ENCODE results near the gene C19orf33.
"Not testable (repeated sequence)": the region's sequence is repeated elsewhere in the genome, so short reads cannot be mapped to it uniquely, and the experiment has no call there.

C19orf33 gene

DNA sequence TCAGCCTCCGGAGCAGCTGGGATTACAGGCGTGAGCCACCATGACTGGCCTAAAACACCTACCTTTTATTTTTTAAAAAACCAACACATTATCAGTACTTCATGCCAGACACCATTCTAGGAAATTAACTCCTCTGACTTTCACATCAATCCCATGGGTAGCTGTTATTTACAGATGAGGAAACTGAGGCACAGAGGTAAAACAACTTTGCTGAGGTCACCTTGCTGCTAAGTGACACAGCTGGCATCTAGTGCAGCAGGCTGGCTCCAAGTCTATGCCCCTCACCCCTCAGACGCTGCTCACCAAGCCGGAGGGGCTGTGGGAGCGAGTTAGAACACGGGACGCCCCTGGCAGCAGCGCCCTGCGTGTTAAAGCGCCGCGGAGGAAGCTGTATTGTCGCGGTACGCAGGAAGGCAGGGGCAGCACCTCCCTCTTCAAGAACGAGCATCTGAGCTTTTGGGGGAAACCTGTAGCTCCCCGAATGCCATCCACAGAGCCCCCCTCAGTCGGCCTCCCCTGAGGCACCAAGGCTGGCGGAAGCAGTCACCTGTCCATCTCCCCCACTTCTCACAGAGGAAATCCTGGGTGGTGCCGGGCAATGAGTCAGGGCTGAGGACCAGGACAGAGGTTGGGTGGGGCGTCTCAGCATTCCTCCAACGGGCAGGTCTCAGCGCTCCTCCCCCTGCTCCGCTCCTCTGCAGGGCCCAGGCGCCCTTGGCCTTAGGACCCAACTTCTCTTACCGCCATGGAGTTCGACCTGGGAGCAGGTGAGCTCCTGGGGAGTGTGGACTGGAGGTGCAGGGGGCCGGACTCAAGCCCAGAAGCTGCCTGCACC is at the start of gene C19orf33:
C19orf33 (plus strand) TSS at position 735 of the 835 bp plus-strand sequence; CDS start at position 746, 11 bp downstream.
- DNase-seq = no peak

- DNase-seq = no peak
These were observed 48.6 kb upstream of the C19orf33 start for GRCh38 chr19:38255383-38256014.

DNA sequence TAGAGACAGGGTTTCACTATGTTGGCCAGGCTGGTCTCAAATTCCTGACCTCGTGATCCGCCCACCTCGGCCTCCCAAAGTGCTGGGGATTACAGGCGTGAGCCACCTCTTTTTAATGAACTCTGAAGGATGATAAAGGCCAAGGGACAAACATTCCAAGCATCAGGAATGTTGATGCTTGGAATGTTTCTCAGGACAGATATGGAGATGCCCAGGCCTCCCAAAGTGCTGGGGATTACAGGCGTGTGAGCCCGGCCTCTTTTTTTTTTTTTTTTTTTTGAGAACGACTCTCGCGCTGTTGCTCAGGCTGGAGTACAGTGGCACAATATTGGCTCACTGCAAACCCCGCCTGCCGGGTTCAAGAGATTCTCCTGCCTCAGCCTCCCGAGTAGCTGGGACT is 42.1 kb upstream of the C19orf33 start:
- DNase-seq = not testable (repeated sequence)

DNA sequence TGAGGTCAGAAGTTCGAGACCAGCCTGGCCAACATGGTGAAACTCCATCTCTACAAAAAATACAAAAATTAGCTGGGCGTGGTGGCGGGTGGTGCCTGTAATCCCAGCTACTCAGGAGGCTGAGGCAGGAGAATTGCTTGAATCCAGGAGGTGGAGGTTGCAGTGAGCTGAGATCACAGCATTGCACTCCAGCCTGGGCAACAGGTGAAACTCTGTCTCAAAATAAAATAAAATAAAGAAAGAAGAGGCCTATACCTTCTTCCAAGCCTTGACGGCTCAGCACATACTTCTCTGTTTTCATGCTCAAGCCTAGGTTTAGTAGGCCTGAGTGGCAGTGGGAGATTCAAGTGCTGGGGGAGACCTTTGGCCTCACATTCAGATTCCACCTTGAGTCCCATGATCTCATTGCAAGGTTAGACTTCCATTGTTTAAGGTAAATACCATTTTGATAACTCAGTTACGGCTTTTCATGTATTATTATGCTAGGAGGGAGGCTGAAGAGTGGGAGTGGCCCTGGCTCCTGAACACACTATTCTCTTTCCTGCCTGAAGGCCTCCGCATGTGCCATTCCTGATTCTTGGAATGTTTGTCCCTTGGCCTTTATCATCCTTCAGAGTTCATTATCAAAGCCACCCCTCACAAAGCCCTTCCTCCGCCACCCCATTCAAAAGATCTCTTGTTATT is 41.3 kb upstream of the C19orf33 start:
- DNase-seq = no peak

GRCh38 chr19:38263689-38264485 is 40.2 kb upstream of the C19orf33 start:
- peak; percentile 88 for DNase-seq

- no peak for DNase-seq
These were observed 39.4 kb upstream of the C19orf33 start, which contains the start of gene SPINT2 for GRCh38 chr19:38264486-38265212. Gene SPINT2, plus strand, starts transcription at chr19:38264573. Its CDS starts 320 bp downstream, at chr19:38264893.

- no peak for DNase-seq
These were observed 38.7 kb upstream of the C19orf33 start for GRCh38 chr19:38265213-38265861.

GRCh38 chr19:38265921-38266429 is 38.1 kb upstream of the C19orf33 start:
- no peak for DNase-seq

- DNase-seq = peak; percentile 59
These were observed 37.0 kb upstream of the C19orf33 start for GRCh38 chr19:38266981-38267597.

- no peak for DNase-seq
These were observed 36.1 kb upstream of the C19orf33 start for GRCh38 chr19:38267761-38268483.

- no peak for DNase-seq
These were observed 35.5 kb upstream of the C19orf33 start for GRCh38 chr19:38268539-38268938.

- peak; percentile 74 for DNase-seq
These were observed 33.4 kb upstream of the C19orf33 start for GRCh38 chr19:38270587-38271167.

- no peak for DNase-seq
These were observed 30.6 kb upstream of the C19orf33 start for GRCh38 chr19:38273499-38273898.

- DNase-seq = no peak
These were observed 29.3 kb upstream of the C19orf33 start for GRCh38 chr19:38274739-38275138.

DNA sequence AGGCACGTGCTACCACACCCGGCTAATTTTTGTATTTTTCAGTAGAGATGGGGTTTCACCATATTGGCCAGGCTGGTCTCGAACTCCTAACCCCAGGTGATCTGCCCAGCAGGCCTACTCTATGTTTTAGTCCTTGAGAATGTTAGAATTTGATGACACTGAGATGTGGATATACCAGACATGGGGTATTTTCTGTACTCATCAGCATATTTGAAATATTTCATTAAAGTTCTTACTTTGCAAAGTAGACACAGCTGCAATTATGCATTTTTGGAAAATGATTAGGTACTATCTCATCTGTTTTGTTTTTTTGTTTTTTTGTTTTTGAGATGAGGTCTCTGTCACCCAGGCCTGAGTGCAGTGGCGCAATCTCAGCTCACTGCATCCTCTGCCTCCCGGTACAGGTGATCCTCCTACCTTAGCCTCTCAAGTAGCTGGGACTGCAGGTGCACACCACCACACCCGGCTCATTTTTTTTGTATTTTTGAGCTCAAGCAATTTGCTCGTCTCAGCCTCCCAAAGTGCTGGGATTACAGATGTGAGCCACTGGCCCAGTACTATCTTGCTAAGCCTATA is 27.0 kb upstream of the C19orf33 start:
- no peak for DNase-seq

GRCh38 chr19:38277549-38277948 is 26.5 kb upstream of the C19orf33 start:
- no peak for DNase-seq

DNA sequence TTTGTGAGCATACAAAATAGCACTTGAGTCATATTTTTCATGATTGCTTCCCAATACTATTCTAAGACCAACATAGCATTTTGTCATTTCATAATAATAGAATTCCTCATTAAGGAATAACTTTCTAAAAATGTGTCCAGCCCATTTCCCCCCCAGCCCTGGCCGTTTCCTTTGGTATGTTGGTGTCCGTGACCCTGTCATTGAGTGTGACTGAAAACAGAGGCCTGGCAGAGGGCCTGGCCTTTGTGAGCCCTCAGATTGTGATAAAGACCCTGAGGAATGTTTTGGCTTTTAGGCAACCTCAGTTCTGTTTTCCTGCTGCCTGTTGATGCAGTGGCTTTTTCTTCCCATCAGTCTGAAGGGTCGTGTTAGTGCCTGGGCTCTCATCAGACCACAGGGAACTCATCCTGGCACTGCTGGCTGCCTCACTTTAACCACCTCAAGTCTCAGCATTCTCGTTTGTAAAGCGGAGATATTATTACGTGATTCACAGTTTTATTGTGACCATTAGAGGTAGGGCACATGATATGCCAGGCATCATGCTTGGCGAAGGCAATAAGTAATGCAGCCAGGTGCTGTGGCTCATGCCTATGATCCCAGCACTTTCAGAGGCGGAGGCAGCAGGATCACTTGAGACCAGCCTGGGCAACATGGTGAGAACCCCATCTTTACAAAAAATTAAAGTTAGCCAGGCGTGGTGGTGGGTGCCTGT is 25.9 kb upstream of the C19orf33 start:
- DNase-seq = peak; percentile 90

- DNase-seq = no peak
These were observed 25.3 kb upstream of the C19orf33 start for GRCh38 chr19:38278751-38279150.

All from EL (cell line).